NOMO-1 treated with dmso at 0.1 percent for 144 hours (cell line): Measurements from ENCODE around the gene FAM228B.

Source experiments
- DNase-seq: peaks from one replicate; lab custom pipeline; 2025; ENCODE audit not compliant: unreplicated experiment; lab: John Stamatoyannopoulos, UW

FAM228B gene

GRCh38 chr2:24200799-24201198 lies 77.5 kb downstream of the FAM228B start:
- no peak for DNase-seq

- DNase-seq: no peak
Observed at GRCh38 chr2:24203029-24203786, 79.9 kb downstream of the FAM228B start.

GRCh38 chr2:24203787-24204150 lies 80.5 kb downstream of the FAM228B start:
- no peak for DNase-seq

DNA sequence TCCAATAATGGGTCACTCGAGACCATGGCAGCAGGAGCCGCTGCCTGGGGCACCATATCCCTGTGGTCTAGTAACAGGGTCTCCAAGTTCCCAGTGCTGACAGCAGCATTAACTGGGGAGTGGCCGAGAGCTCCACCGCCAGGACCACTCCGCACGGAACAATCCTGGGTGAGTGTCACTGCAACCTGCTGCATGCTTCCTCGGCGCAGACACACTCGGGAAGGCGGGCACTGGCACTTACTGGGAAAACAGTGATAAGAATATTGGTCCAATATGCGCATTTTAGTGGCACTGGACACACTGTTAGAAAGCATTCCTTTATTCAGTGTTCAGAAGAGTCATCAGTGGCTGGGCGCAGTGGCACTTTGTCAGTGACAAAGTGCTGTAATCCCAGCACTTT lies 81.2 kb downstream of the FAM228B start:
- DNase-seq: no peak

DNA sequence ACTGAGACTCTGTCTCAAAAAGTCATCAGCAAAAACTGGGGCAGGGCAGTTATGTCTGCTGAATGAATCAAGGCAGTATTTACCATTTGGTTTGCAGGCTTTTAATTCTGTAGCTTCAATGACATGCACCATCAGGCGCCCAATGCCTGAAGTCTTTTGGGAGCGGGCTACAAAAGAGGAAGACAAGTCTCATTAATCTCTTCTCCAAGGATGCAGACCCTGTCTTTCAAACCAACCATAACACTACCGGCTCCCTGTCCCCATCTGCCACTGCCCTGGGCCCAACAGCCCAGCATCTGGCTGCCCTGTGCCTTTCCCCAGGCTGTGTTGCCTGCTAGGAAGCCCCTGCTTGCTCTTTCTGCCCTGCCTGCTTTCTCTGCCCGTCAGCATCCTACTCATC lies 81.9 kb downstream of the FAM228B start:
- DNase-seq: no peak

DNA sequence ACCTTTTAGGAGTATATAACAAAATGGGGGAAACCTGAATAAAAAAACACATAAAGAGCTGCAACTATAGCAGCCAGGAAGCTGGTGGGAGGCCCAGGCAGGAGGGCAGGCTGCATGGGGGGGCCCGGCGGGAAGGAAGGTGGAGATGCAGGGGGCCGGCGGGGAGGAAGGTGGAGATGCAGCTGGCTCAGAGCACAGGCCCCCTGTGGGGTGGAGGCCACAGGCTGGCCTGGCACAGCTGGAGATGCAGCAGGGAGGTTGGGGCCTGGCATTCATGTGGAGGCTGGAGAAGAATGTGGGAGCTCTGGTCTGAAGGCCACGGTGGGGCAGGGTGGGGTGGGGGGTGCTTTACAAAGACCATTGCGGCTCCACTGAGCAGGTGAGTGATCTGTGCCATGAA lies 83.0 kb downstream of the FAM228B start:
- DNase-seq: no peak

DNA sequence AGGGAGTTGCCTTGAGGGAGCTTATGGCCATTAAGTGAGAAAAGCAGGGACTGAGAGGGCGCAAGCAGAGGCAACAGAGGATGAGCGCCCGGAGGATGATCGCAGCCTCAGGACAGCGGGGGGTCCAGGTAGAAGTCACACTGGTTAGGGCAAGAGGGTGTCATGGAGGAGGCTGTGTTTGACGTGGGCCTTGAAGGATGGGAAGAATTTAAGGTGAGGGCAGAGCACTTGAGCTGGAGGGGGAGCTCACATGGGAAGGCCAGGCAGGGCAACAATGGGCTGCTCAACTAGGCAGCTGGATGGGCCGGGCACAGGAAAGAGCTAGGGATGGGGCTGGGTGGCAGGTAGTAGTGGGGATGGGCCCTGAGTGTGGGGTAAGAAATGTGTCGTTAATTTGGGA lies 83.4 kb downstream of the FAM228B start:
- no peak for DNase-seq

DNA sequence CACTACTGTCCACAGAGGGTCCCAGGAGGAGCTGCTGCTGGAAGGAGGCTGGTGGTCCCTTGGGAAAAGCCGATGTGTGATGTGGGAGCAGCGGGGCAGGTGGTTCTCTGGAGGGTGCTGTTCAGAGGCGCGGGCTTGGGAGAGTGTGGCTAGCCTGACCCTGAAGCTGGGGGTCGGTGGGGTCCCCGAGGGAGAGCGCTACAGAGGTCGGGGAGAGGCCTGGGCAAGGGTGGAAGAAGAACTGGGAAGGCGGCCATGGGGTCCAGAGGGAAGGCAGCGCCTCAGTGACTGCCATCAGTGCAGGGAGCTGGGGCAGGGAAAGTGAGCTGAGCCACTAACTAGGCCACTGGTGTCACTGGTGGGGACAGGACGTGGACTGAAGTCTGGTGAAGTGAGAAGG lies 84.1 kb downstream of the FAM228B start:
- DNase-seq: no peak

GRCh38 chr2:24208490-24208889 lies 85.2 kb downstream of the FAM228B start:
- DNase-seq: no peak

- no peak for DNase-seq
Observed at GRCh38 chr2:24209389-24210105, 86.3 kb downstream of the FAM228B start.

DNA sequence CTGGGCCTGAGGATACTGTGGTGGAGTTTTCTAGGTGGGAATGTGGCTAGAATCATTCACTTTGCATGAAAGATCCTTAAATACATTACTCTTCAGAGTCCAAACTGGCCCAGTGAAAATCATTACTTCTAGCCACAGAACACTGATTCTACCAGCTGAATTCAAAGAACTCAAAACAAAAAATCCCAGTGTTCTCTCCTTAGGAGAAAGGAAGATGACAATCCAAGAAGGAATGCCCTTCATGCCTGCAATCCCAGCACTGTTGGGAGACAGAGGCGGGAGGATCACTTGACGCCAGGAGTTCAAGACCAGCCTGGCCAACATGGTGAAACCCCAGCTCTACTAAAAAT lies 86.8 kb downstream of the FAM228B start:
- DNase-seq: no peak

GRCh38 chr2:24210723-24211122 lies 87.5 kb downstream of the FAM228B start:
- DNase-seq: no peak

GRCh38 chr2:24211408-24211807 lies 88.1 kb downstream of the FAM228B start:
- DNase-seq: no peak

GRCh38 chr2:24214880-24215279 lies 91.6 kb downstream of the FAM228B start:
- DNase-seq: no peak
